Measurements from ENCODE around the gene STAC3.
A peak's percentile ranks its signal among the peaks of the same experiment; 100 is the strongest.

Gene STAC3

DNA sequence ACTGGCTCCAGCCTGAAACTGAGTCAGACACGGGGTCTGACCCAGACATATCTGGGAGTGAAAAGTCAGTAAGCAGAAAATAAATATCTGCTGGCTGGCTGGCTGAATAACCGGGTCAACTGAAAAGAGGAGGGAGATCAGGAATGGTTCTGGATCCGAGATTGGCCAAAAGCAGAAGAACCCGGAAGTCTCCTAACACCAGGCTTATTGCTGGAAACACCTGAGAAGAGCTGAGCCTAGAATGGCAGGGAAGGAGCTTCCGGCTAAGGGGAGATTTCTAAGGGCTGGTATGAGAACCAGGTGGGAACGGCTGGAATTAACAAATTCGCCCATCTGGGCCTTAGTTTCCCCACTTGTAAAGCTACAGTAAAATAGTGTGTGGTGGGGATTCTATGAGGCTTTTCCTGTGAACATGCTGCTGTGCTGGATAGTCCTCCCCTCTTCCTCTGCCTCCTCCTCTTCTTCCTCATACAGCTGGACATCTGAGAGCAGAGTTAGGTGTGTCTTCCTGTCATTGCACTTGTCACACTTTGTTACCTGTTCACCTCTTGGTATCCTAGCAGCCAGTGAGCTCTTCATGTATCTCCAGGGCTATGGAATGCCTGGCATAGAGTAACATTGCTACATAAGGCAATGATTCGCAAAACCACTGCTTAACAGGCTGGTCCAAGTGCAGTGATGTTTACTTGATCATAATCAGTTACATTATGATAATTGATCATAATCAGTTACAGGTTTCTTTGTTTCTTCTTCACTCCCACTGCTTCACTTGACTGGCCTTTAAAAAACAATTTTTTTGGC is 23.5 kb downstream of the STAC3 start:
- Histone ChIP-seq H3K4me1 (ENCODE audit: control insufficient read depth, insufficient read depth, low read length) (peaks cover 7% of the 10 kb centered on the region), H3K9me3 (ENCODE audit: control insufficient read depth, insufficient read depth, low read depth, low read length) (no peaks in the 10 kb centered on the region), H3K27ac (ENCODE audit: extremely low read depth, low read depth, low read length) (no peak overlapping the region), H3K36me3 (ENCODE audit: control insufficient read depth in 2 of 2, insufficient read depth in 1 of 2, low read length in 2 of 2) (peaks cover 0 to 19% of the 10 kb centered on the region in 2 experiments; a peak in 1 of 3 replicates), H3K4me3 (ENCODE audit: low read depth, low read length) (no peak overlapping the region)
- ChIA-PET CTCF (interaction anchor here (0.6 to 23.3 kb wide), 5 partner anchors 11 to 231 kb away, joined by 4 to 628 read pairs (median 5); partner anchors contain the start of genes GLI1, INHBE and NXPH4), POLR2A (interaction anchor here (0.5 to 2.7 kb wide), 7 partner anchors 8 to 940 kb away, joined by 3 to 16 read pairs (median 4); partner anchors contain the start of gene LRP1)
- no peak for TF ChIP-seq ZBTB48 (tag by site-specific recombination; IDR thresholded peaks at IDR 0.05)
- peak; percentile 80 for TF ChIP-seq ZNF513 (tag by site-specific recombination; IDR thresholded peaks at IDR 0.05)
- TF ChIP-seq ZNF623 (tag by site-specific recombination; IDR thresholded peaks at IDR 0.05): no peak
- TF ChIP-seq ZNF354C (tag by site-specific recombination; IDR thresholded peaks at IDR 0.05; ENCODE audit: borderline replicate concordance, low read depth): no peak
- TF ChIP-seq, protein P1, sequence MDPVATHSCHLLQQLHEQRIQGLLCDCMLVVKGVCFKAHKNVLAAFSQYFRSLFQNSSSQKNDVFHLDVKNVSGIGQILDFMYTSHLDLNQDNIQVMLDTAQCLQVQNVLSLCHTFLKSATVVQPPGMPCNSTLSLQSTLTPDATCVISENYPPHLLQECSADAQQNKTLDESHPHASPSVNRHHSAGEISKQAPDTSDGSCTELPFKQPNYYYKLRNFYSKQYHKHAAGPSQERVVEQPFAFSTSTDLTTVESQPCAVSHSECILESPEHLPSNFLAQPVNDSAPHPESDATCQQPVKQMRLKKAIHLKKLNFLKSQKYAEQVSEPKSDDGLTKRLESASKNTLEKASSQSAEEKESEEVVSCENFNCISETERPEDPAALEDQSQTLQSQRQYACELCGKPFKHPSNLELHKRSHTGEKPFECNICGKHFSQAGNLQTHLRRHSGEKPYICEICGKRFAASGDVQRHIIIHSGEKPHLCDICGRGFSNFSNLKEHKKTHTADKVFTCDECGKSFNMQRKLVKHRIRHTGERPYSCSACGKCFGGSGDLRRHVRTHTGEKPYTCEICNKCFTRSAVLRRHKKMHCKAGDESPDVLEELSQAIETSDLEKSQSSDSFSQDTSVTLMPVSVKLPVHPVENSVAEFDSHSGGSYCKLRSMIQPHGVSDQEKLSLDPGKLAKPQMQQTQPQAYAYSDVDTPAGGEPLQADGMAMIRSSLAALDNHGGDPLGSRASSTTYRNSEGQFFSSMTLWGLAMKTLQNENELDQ (tag by site-specific recombination; IDR thresholded peaks at IDR 0.05; ENCODE audit: low read depth): no peak
- no peak for TF ChIP-seq ZNF423 (tag by site-specific recombination; IDR thresholded peaks at IDR 0.05)
- TF ChIP-seq, protein P2, sequence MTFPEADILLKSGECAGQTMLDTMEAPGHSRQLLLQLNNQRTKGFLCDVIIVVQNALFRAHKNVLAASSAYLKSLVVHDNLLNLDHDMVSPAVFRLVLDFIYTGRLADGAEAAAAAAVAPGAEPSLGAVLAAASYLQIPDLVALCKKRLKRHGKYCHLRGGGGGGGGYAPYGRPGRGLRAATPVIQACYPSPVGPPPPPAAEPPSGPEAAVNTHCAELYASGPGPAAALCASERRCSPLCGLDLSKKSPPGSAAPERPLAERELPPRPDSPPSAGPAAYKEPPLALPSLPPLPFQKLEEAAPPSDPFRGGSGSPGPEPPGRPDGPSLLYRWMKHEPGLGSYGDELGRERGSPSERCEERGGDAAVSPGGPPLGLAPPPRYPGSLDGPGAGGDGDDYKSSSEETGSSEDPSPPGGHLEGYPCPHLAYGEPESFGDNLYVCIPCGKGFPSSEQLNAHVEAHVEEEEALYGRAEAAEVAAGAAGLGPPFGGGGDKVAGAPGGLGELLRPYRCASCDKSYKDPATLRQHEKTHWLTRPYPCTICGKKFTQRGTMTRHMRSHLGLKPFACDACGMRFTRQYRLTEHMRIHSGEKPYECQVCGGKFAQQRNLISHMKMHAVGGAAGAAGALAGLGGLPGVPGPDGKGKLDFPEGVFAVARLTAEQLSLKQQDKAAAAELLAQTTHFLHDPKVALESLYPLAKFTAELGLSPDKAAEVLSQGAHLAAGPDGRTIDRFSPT (tag by site-specific recombination; IDR thresholded peaks at IDR 0.05): no peak
- peak; percentile 38 for TF ChIP-seq ZNF600 (tag by site-specific recombination; IDR thresholded peaks at IDR 0.05)
- no peak for TF ChIP-seq ZFHX2 (tag by site-specific recombination; conservative IDR thresholded peaks at IDR 0.05)
- TF ChIP-seq SCRT1 (tag by site-specific recombination; IDR thresholded peaks at IDR 0.05; ENCODE audit: borderline replicate concordance): no peak
- TF ChIP-seq ZNF391 (tag by site-specific recombination; IDR thresholded peaks at IDR 0.05; ENCODE audit: borderline replicate concordance, low read depth): no peak
- no peak for TF ChIP-seq SP3 (tag by site-specific recombination; IDR thresholded peaks at IDR 0.05)
- no peak for TF ChIP-seq BCL11B (tag by site-specific recombination; IDR thresholded peaks at IDR 0.05; ENCODE audit: low read depth)
- no peak for TF ChIP-seq HOXA7 (CRISPR knock-in tag; IDR thresholded peaks at IDR 0.05; ENCODE audit: borderline replicate concordance)
- no peak for TF ChIP-seq SCRT2 (tag by site-specific recombination; IDR thresholded peaks at IDR 0.05)
- no peak for TF ChIP-seq ZNF510 (tag by site-specific recombination; IDR thresholded peaks at IDR 0.05; ENCODE audit: insufficient replicate concordance)
- TF ChIP-seq ZNF629 (tag by site-specific recombination; IDR thresholded peaks at IDR 0.05): no peak
- TF ChIP-seq KLF17 (tag by site-specific recombination; IDR thresholded peaks at IDR 0.05): no peak
- TF ChIP-seq, protein P3, sequence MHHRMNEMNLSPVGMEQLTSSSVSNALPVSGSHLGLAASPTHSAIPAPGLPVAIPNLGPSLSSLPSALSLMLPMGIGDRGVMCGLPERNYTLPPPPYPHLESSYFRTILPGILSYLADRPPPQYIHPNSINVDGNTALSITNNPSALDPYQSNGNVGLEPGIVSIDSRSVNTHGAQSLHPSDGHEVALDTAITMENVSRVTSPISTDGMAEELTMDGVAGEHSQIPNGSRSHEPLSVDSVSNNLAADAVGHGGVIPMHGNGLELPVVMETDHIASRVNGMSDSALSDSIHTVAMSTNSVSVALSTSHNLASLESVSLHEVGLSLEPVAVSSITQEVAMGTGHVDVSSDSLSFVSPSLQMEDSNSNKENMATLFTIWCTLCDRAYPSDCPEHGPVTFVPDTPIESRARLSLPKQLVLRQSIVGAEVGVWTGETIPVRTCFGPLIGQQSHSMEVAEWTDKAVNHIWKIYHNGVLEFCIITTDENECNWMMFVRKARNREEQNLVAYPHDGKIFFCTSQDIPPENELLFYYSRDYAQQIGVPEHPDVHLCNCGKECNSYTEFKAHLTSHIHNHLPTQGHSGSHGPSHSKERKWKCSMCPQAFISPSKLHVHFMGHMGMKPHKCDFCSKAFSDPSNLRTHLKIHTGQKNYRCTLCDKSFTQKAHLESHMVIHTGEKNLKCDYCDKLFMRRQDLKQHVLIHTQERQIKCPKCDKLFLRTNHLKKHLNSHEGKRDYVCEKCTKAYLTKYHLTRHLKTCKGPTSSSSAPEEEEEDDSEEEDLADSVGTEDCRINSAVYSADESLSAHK (tag by site-specific recombination; IDR thresholded peaks at IDR 0.05): 0 out of 2 replicates have a peak, but pooled peaks have one; percentile 17

Data from HEK293 (cell line).